Adipocyte (in vitro differentiated cells): Measurements from ENCODE around the gene OFD1.

Experiments
- DNase-seq: peaks from one replicate; pipeline ENCODE4 v3.0.0-alpha.2; 2015; ENCODE audit warnings: low read depth
- H3K27me3 ChIP-seq: replicated peaks from 2 replicates; pipeline ENCODE4 v1.7.0; 2013; ENCODE audit warnings: mild to moderate bottlenecking, low read length, moderate library complexity; ENCODE audit not compliant: control insufficient read depth, insufficient read depth
- H3K36me3 ChIP-seq: 2 replicates; pipeline ENCODE4 v1.7.0; 2013; ENCODE audit warnings: low read length, mild to moderate bottlenecking, moderate library complexity; ENCODE audit not compliant: control insufficient read depth, insufficient read depth, severe bottlenecking
- H3K4me1 ChIP-seq: 2 replicates; pipeline ENCODE4 v1.7.0; 2013; ENCODE audit warnings: mild to moderate bottlenecking, low read length, moderate library complexity; ENCODE audit not compliant: control insufficient read depth, insufficient read depth
- H3K4me3 ChIP-seq: 2 replicates; pipeline ENCODE4 v1.7.0; 2013; ENCODE audit warnings: mild to moderate bottlenecking, low read length, moderate library complexity
- H3K9ac ChIP-seq: 2 replicates; pipeline ENCODE4 v1.7.0; 2013; ENCODE audit warnings: mild to moderate bottlenecking, low read length, moderate library complexity
- H3K9me3 ChIP-seq: 2 replicates; pipeline ENCODE4 v1.7.0; 2013; ENCODE audit warnings: mild to moderate bottlenecking, low read length, moderate library complexity; ENCODE audit not compliant: control insufficient read depth

The OFD1 gene

GRCh38 chrX:13732246-13733067 is 2.1 kb upstream of the OFD1 start:
- Histone ChIP-seq H3K36me3 (peaks cover 7% of the 10 kb centered on the region), H3K9ac (no peak overlapping the region), H3K4me1 (peaks cover 23% of the 10 kb centered on the region), H3K4me3 (no peak overlapping the region), H3K9me3 (no peaks in the 10 kb centered on the region), H3K27me3 (no peaks in the 10 kb centered on the region)
- no peak for DNase-seq

DNA sequence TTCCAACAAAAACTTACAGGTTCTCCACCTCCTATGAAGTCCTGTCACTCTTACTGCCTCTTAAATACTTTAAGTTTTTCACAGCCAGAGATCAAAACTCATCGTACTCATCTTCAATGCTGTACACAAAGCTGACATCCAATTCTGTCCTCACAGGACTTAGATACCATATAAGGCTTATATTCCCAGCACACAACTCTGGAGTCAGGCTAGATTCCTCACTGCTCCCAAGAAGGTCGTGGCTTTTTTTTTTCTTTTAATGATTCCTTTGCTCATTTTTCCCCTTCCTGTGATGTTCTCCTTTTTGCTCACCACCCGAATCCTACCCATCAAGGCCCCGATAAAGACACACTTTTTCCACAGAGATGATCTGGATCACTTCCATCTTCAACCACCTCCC is 1.0 kb upstream of the OFD1 start:
- H3K27me3 ChIP-seq = no peaks in the 10 kb centered on the region
- H3K4me3 ChIP-seq = peak overlapping the region; percentile 97
- H3K9ac ChIP-seq = peak overlapping the region; percentile 94
- H3K4me1 ChIP-seq = peaks cover 23% of the 10 kb centered on the region
- DNase-seq = peak; percentile 9
- no peaks in the 10 kb centered on the region for H3K9me3 ChIP-seq
- H3K36me3 ChIP-seq = peaks cover 7% of the 10 kb centered on the region

GRCh38 chrX:13741695-13742094 is 7.1 kb downstream of the OFD1 start:
- H3K4me1 ChIP-seq = no peaks in the 10 kb centered on the region
- peaks cover 25% of the 10 kb centered on the region for H3K36me3 ChIP-seq
- no peaks in the 10 kb centered on the region for H3K9me3 ChIP-seq
- DNase-seq = no peak
- H3K4me3 ChIP-seq = no peak overlapping the region
- H3K27me3 ChIP-seq = no peaks in the 10 kb centered on the region
- H3K9ac ChIP-seq = no peak overlapping the region

DNA sequence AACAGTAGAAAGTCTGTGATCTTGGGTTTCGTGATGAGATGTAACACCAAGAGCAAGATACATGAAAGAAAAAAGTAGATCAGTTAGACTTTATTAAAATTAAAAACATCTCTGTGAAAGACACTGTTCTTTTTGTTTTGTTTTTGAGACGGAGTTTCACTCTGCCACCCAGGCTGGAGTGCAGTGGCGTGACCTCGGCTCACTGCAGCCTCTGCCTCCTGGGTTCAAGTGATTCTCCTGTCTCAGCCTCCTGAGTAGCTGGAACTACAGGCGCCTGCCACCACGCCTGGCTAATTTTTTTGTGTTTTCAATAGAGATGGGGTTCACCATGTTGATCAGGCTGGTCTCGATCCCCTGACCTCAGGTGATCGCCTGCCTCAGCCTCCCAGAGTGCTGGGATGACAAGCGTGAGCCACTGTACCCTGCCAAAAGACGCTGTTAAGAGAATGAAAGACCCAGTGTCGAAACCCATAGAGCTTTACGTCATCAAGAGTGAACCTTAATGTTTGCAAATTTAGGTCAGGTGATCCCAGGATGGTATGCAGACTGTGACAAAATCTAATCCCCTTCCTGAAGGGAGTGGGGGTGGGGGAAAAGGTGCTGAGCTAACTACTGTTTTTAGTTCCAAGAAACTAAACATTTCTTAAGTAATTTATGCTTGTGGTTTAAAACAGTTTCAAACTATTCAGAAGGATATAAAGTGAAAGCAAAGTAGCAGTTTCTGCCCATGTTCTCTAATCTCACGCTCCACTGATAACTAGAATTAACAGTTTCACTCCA is 8.0 kb downstream of the OFD1 start:
- no peak for DNase-seq
- no peak overlapping the region for H3K4me3 ChIP-seq
- H3K36me3 ChIP-seq = peaks cover 18% of the 10 kb centered on the region

DNA sequence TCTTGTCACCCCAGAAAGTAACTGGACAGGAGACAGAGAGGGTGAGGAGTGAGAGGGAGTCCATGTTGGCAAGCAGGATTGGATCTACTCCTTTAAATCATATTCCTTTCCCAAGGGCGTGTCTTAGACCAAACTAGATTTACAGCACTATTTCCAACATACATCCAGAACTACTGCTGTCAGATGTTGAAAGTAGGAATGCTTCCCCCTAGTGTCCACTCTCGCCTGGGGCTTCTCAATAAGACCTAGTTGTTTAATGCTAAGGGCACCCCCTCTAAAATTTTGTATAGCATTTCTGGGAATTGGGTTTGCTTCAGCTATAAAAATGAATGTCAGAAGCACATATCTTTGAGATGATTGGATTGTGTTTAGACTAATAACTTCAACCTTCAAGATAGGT is 13.3 kb downstream of the OFD1 start:
- no peaks in the 10 kb centered on the region for H3K4me1 ChIP-seq
- DNase-seq = peak; percentile 73
- H3K9me3 ChIP-seq = no peaks in the 10 kb centered on the region
- H3K27me3 ChIP-seq = no peaks in the 10 kb centered on the region
- H3K4me3 ChIP-seq = no peak overlapping the region
- H3K36me3 ChIP-seq = peaks cover 46% of the 10 kb centered on the region
- no peak overlapping the region for H3K9ac ChIP-seq

More for the DNA sequence above, 8.0 kb downstream of the OFD1 start:
- H3K27me3 ChIP-seq = no peaks in the 10 kb centered on the region
- no peaks in the 10 kb centered on the region for H3K4me1 ChIP-seq
- no peak overlapping the region for H3K9ac ChIP-seq
- no peaks in the 10 kb centered on the region for H3K9me3 ChIP-seq

DNA sequence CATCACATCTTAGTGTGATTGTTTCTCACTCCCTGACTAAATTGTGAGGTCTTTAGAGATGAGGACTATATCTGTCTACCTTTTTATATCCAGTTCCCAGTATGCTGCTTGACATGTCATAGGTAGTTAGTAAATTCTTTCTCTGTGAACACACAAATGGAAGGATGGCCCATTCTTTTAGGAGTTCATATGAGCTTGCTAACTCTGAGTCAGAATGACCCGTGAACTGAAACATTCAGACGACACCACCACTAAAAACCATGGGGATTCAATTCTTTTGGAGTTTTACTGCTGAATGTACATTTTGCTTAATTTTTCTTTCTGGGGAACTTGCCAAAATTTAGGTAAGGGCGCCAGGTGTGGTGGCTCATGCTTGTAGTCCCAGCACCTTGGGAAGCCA is 13.9 kb downstream of the OFD1 start:
- H3K36me3 ChIP-seq = peaks cover 50% of the 10 kb centered on the region

DNA sequence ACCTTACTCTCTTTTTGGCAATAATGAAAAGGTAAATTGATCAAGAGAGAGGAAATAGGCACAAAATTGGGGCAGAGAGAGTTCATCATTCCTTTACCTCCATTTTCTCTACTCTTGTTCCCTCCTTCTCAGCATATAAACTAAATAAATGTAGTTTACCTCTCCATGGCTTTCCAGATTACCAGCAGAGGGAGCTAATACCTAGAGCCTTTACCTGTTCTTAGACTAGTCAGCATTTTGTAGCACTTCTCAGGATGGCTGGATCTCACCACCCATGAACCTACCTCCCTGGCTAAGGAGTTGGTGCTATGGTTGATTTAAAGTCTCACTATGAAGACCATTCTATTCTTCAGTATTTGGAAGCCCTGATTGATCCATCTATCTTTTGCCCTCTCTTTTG is 15.7 kb downstream of the OFD1 start:
- Histone ChIP-seq H3K9me3 (no peaks in the 10 kb centered on the region), H3K4me1 (no peaks in the 10 kb centered on the region), H3K4me3 (no peak overlapping the region), H3K27me3 (no peaks in the 10 kb centered on the region), H3K9ac (no peak overlapping the region), H3K36me3 (peaks cover 40% of the 10 kb centered on the region)
- peak; percentile 56 for DNase-seq

More for the DNA sequence above, 13.9 kb downstream of the OFD1 start:
- Histone ChIP-seq H3K9ac (no peak overlapping the region), H3K27me3 (no peaks in the 10 kb centered on the region), H3K4me1 (no peaks in the 10 kb centered on the region), H3K4me3 (no peak overlapping the region), H3K9me3 (no peaks in the 10 kb centered on the region)
- DNase-seq = no peak

GRCh38 chrX:13750812-13751211 is 16.3 kb downstream of the OFD1 start:
- DNase-seq = no peak
- Histone ChIP-seq H3K4me1 (no peaks in the 10 kb centered on the region), H3K9ac (no peak overlapping the region), H3K27me3 (no peaks in the 10 kb centered on the region), H3K36me3 (peaks cover 34% of the 10 kb centered on the region), H3K4me3 (no peak overlapping the region), H3K9me3 (no peaks in the 10 kb centered on the region)

- H3K9me3 ChIP-seq = no peaks in the 10 kb centered on the region
- no peak overlapping the region for H3K9ac ChIP-seq
- H3K4me1 ChIP-seq = no peaks in the 10 kb centered on the region
- peaks cover 38% of the 10 kb centered on the region for H3K36me3 ChIP-seq
- no peaks in the 10 kb centered on the region for H3K27me3 ChIP-seq
- H3K4me3 ChIP-seq = no peak overlapping the region
- DNase-seq = no peak
Observed at GRCh38 chrX:13752141-13752540, 17.6 kb downstream of the OFD1 start.

GRCh38 chrX:13752646-13753045 is 18.1 kb downstream of the OFD1 start:
- Histone ChIP-seq H3K4me3 (no peak overlapping the region), H3K9me3 (no peaks in the 10 kb centered on the region), H3K27me3 (no peaks in the 10 kb centered on the region), H3K9ac (no peak overlapping the region), H3K36me3 (peaks cover 42% of the 10 kb centered on the region), H3K4me1 (no peaks in the 10 kb centered on the region)
- no peak for DNase-seq

DNA sequence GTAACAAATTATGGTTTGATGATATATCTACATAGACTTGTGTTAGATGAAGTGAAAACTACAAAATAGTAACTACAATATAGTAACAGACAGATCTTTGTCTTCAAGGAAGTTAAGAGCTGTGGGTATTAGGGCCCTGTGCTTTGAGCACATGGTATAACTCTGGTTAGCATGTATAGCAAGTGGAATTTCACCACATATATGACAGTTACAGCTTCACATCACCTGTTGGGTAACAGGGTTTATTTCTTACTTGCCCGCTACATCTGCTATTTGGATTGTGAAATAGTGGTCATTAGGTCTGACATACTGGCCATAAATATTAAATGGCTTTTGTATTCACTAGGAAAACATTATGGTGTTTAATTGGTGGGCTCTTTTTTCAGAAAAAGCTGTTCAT is 20.2 kb downstream of the OFD1 start:
- Histone ChIP-seq H3K4me3 (no peak overlapping the region), H3K36me3 (peaks cover 52% of the 10 kb centered on the region), H3K4me1 (no peaks in the 10 kb centered on the region), H3K9me3 (no peaks in the 10 kb centered on the region), H3K9ac (no peak overlapping the region), H3K27me3 (no peaks in the 10 kb centered on the region)
- no peak for DNase-seq
